Measurements from ENCODE around the gene PREX1. TPM values are rescaled to one million over a fixed set of nuclear protein-coding genes. Genes with fewer than 3 reads are reported as not detected.

The PREX1 gene
- total and polyA plus RNA-seq, 4 donors, result 29.5 to 121 (median 69.3) TPM

DNA sequence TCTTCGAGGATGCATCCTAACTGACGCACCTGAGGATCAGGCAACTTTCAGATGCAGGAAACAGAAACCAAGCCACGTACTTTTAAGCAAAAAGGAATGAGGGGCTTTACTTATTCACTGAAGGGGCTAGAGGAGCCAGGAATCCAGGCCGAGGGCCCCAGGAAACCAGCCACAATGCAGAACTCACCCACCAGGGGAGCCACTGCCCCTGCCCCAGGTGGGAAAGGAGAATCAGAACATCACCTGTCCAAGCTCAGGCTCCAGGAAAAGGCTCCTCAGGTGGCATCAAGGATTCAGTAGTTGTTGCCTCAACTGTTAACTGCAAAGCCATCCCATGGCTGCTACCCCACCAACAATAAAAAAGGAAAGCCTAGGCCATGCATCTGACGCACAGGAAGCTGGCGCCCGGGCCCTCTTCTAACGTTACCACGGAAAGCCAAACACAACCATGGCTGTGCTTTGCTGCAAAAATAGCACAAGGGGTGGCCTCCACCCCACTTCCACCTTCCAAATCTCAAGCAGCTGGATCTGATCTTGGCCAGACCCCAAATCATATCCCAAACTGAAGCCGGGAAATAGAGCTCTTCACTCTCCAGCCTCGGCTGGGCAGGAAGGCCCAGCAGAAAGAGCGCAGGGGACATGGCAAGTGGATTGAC, 121.0 kb downstream of the PREX1 start:
- DNase-seq (peak; percentile 66 to 85 (median 73)), ATAC-seq (ENCODE audit: insufficient read depth, low FRiP score) (no peak)
- Histone ChIP-seq H3K9me3 (ENCODE audit: control insufficient read depth in 4 of 4, insufficient read depth in 3 of 4, low read length in 3 of 4) (no peaks in the 10 kb centered on the region), H3K4me1 (ENCODE audit: control insufficient read depth in 5 of 5, insufficient read depth in 5 of 5, low read length in 5 of 5) (peaks cover 0 to 39% (median 8%) of the 10 kb centered on the region in 5 donors), H3K4me3 (no peak overlapping the region), H3K27me3 (ENCODE audit: control insufficient read depth in 3 of 3, insufficient read depth in 3 of 3, low read length in 2 of 3) (peaks cover 0 to 7% (median 2%) of the 10 kb centered on the region in 3 donors), H3K36me3 (ENCODE audit: control insufficient read depth in 4 of 4, insufficient read depth in 4 of 4, low read length in 4 of 4) (peaks cover 0 to 4% (median 0%) of the 10 kb centered on the region in 4 donors), H3K27ac (ENCODE audit: low read depth in 1 of 2, low read length in 1 of 2) (peak overlapping the region in 1 of 2 donors; percentile 64), H3K9ac (ENCODE audit: insufficient read depth in 1 of 2, low read length in 2 of 2) (no peak overlapping the region)
- WGBS, 2 donors, result 49 to 55% methylated on average over 12 of the region's 12 CpGs
- TF ChIP-seq, protein P1, sequence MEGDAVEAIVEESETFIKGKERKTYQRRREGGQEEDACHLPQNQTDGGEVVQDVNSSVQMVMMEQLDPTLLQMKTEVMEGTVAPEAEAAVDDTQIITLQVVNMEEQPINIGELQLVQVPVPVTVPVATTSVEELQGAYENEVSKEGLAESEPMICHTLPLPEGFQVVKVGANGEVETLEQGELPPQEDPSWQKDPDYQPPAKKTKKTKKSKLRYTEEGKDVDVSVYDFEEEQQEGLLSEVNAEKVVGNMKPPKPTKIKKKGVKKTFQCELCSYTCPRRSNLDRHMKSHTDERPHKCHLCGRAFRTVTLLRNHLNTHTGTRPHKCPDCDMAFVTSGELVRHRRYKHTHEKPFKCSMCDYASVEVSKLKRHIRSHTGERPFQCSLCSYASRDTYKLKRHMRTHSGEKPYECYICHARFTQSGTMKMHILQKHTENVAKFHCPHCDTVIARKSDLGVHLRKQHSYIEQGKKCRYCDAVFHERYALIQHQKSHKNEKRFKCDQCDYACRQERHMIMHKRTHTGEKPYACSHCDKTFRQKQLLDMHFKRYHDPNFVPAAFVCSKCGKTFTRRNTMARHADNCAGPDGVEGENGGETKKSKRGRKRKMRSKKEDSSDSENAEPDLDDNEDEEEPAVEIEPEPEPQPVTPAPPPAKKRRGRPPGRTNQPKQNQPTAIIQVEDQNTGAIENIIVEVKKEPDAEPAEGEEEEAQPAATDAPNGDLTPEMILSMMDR (IDR thresholded peaks at IDR 0.05; ENCODE audit: control extremely low read depth, extremely low read depth), result no peak

DNA sequence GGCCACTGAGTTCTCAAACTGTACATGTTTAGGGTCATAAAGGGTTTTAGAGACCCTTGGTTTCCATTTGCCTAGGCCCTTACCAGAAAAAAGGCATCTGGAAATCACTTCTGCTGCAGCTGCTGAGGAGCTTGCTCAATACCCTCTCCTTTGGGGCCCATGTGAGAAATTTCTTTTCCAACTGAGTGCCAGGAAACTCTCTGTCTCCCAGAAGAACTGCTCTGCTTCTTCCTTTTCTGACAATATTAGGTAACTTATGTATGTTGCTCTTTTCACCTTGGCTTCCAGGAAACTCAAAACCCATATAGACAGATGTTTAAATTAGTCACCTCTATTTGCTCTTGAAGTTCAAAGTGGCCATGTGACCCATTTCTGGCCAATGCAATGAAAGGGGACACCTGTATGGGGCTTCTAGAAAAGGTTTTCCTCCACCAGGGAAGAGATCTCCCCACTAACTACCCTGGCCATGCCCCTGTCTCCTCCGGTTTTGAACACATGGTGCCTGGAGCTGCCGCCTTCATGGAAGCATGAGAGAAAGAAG, 121.6 kb downstream of the PREX1 start:
- no peak for ATAC-seq (ENCODE audit: insufficient read depth, low FRiP score)
- peaks cover 0 to 39% (median 8%) of the 10 kb centered on the region in 5 donors for H3K4me1 ChIP-seq (ENCODE audit: control insufficient read depth in 5 of 5, insufficient read depth in 5 of 5, low read length in 5 of 5)
- 95 to 97% methylated on average over 2 of the region's 2 CpGs for WGBS, 2 donors
- peaks cover 0 to 7% (median 2%) of the 10 kb centered on the region in 3 donors for H3K27me3 ChIP-seq (ENCODE audit: control insufficient read depth in 3 of 3, insufficient read depth in 3 of 3, low read length in 2 of 3)
- no peaks in the 10 kb centered on the region for H3K9me3 ChIP-seq (ENCODE audit: control insufficient read depth in 4 of 4, insufficient read depth in 3 of 4, low read length in 3 of 4)
- H3K9ac ChIP-seq (ENCODE audit: insufficient read depth in 1 of 2, low read length in 2 of 2), result no peak overlapping the region
- H3K36me3 ChIP-seq (ENCODE audit: control insufficient read depth in 4 of 4, insufficient read depth in 4 of 4, low read length in 4 of 4), result peaks cover 0 to 8% (median 0%) of the 10 kb centered on the region in 4 donors
- no peak overlapping the region for H3K4me3 ChIP-seq
- TF ChIP-seq, protein P1 (IDR thresholded peaks at IDR 0.05; ENCODE audit: control extremely low read depth, extremely low read depth), result no peak
- peak overlapping the region in 1 of 2 donors; percentile 64 for H3K27ac ChIP-seq (ENCODE audit: low read depth in 1 of 2, low read length in 1 of 2)
- peak in 2 of 3 donors; percentile 34 to 49 for DNase-seq

DNA sequence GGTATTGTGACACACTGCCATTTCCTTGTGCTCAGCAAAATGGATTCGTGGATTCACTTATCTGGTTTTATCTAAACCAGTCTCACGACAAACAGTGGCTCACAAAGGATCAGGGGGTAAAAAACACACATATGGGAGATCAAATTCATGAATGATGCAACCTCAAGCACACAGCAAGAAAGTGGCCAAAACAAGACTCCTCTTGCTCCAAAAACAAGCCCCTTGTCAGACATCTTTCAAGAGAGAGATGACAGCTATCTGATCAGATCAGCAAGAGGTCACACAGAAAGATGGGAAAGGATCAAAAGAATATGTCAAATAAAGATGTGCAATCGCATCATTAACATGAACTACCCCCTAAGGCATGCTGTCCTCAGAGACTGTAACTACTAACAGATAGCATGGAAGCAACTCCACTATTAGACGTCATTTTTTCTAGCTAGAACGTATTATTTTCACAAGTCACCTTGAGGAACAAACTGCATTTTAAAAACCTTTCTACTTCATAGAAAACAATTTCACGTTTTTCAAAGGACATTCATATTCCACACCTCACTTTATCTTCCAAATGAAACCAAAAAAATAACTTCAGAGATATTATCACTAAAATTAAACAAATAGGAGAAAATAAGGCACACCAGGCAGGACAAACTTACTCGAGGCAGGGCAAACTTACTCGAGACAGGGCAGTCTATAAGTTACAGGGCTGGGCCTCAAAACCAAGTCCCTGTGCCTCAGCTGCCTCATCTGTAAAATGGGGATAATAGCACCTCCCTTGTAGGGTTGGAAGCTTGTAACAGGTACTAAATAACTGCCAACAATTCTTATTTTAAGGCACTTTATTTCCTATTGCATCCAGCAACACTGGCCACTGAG, 122.3 kb downstream of the PREX1 start:
- Histone ChIP-seq H3K27me3 (ENCODE audit: control insufficient read depth in 3 of 3, insufficient read depth in 3 of 3, low read length in 2 of 3) (peaks cover 0 to 7% (median 2%) of the 10 kb centered on the region in 3 donors), H3K4me1 (ENCODE audit: control insufficient read depth in 5 of 5, insufficient read depth in 5 of 5, low read length in 5 of 5) (peaks cover 0 to 39% (median 8%) of the 10 kb centered on the region in 5 donors), H3K4me3 (no peak overlapping the region), H3K9ac (ENCODE audit: insufficient read depth in 1 of 2, low read length in 2 of 2) (no peak overlapping the region), H3K36me3 (ENCODE audit: control insufficient read depth in 4 of 4, insufficient read depth in 4 of 4, low read length in 4 of 4) (peaks cover 0 to 11% (median 0%) of the 10 kb centered on the region in 4 donors), H3K27ac (ENCODE audit: low read depth in 1 of 2, low read length in 1 of 2) (peak overlapping the region in 1 of 2 donors; percentile 18), H3K9me3 (ENCODE audit: control insufficient read depth in 4 of 4, insufficient read depth in 3 of 4, low read length in 3 of 4) (no peaks in the 10 kb centered on the region)
- TF ChIP-seq, protein P1 (IDR thresholded peaks at IDR 0.05; ENCODE audit: control extremely low read depth, extremely low read depth), result no peak
- ATAC-seq (ENCODE audit: insufficient read depth, low FRiP score) (no peak), DNase-seq (no peak)
- WGBS, 2 donors, result 72% methylated on average over 8 of the region's 8 CpGs

Data from lung (tissue), 12 donors.